ENCODE measurements around the gene PIEZO1.

DNA sequence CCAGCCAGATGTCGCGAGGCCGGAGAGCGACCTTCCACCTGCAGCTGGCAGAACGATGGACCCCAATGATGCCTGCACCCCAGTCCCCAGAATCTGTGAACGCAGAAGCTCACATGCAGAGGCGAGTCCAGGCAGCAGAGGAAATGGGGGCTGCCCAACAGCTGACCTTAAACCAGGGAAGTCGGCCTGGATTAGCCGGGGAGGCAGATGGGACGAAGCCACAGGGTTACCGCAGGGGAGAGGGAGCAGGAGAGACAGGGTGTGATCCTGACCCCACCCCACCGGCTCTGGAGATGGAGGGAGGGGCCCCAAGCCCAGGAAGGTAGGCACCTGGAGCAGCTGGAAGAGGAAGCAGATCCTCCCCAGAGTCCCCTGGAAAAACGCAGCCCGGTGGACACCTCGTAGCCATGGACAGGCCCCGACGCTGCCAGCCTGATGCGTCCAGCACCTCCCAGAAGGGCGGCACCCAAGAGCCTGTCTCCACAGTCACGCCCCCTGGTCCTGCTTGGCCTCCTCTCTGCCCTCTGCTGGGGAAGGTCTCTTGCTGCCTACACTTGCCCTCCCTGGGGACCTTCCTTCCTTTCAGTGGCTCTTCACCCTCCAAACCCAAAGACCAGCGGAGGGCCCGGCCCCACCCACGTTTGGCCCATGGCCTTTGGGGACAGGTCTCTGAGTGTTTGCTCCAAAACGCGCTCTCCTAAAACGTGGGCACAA is 37.3 kb downstream of the PIEZO1 start:
- TF ChIP-seq, protein P1, sequence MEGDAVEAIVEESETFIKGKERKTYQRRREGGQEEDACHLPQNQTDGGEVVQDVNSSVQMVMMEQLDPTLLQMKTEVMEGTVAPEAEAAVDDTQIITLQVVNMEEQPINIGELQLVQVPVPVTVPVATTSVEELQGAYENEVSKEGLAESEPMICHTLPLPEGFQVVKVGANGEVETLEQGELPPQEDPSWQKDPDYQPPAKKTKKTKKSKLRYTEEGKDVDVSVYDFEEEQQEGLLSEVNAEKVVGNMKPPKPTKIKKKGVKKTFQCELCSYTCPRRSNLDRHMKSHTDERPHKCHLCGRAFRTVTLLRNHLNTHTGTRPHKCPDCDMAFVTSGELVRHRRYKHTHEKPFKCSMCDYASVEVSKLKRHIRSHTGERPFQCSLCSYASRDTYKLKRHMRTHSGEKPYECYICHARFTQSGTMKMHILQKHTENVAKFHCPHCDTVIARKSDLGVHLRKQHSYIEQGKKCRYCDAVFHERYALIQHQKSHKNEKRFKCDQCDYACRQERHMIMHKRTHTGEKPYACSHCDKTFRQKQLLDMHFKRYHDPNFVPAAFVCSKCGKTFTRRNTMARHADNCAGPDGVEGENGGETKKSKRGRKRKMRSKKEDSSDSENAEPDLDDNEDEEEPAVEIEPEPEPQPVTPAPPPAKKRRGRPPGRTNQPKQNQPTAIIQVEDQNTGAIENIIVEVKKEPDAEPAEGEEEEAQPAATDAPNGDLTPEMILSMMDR (IDR thresholded peaks at IDR 0.05) = no peak
- TF ChIP-seq EP300 (IDR thresholded peaks at IDR 0.05) (no peak), POLR2A (IDR thresholded peaks at IDR 0.05) (no peak)
